Neuronal stem cell (in vitro differentiated cells): ENCODE results near the gene FOXC2.
"Not testable (repeated sequence)": the region's sequence is repeated elsewhere in the genome, so short reads cannot be mapped to it uniquely, and the experiment has no call there.

Experiments used
- DNase-seq: peaks from one replicate; pipeline ENCODE4 v3.0.0-alpha.2; 2013; ENCODE audit warnings: low spot score
- H2AFZ ChIP-seq: one replicate; pipeline ENCODE4 v1.6.1; 2013; ENCODE audit warnings: mild to moderate bottlenecking, low read length, inconsistent platforms
- H2AK5ac ChIP-seq: 2 replicates; pipeline ENCODE4 v1.6.1; 2013; ENCODE audit warnings: low read depth, mild to moderate bottlenecking, inconsistent platforms, low read length, moderate library complexity, mixed read lengths
- H2BK120ac ChIP-seq: 2 replicates; pipeline ENCODE4 v1.6.1; 2013; ENCODE audit warnings: low read depth, mild to moderate bottlenecking, inconsistent platforms, low read length, moderate library complexity, mixed read lengths
- H2BK12ac ChIP-seq: one replicate; pipeline ENCODE4 v1.6.1; 2013; ENCODE audit warnings: low read length, inconsistent platforms
- H2BK15ac ChIP-seq: 2 replicates; pipeline ENCODE4 v1.6.1; 2013; ENCODE audit warnings: mild to moderate bottlenecking, low read length, inconsistent platforms, mixed read lengths
- H2BK5ac ChIP-seq: one replicate; pipeline ENCODE4 v1.6.1; 2013; ENCODE audit warnings: inconsistent platforms, mild to moderate bottlenecking, low read length, moderate library complexity
- H3K14ac ChIP-seq: one replicate; pipeline ENCODE4 v1.6.1; 2013; ENCODE audit warnings: low read length, inconsistent platforms
- H3K18ac ChIP-seq: 2 replicates; pipeline ENCODE4 v1.6.1; 2013; ENCODE audit warnings: low read length, inconsistent platforms
- H3K23ac ChIP-seq: 2 replicates; pipeline ENCODE4 v1.6.1; 2013; ENCODE audit warnings: low read depth, mild to moderate bottlenecking, mixed read lengths, low read length, inconsistent platforms; ENCODE audit not compliant: poor library complexity
- H3K27ac ChIP-seq: replicated peaks from 3 replicates; pipeline ENCODE4 v1.5.1; 2013; ENCODE audit warnings: low read length, inconsistent platforms
- H3K27me3 ChIP-seq, 3 experiments: 2 replicates each; pipeline ENCODE4 v1.6.1; 2013; ENCODE audit warnings: low read length in 3 of 3, mild to moderate bottlenecking in 2 of 3, inconsistent platforms in 1 of 3, low read depth in 1 of 3, mixed read lengths in 1 of 3, moderate library complexity in 1 of 3; ENCODE audit not compliant: control insufficient read depth in 3 of 3, insufficient read depth in 3 of 3
- H3K36me3 ChIP-seq, 2 donors: replicated peaks in 1 of 2; 2 replicates each; pipeline ENCODE4 v1.6.1; 2013; ENCODE audit warnings: low read length in 2 of 2; ENCODE audit not compliant: control insufficient read depth in 2 of 2, insufficient read depth in 2 of 2
- H3K4ac ChIP-seq: 2 replicates; pipeline ENCODE4 v1.6.1; 2013; ENCODE audit warnings: inconsistent platforms, mild to moderate bottlenecking, low read length, moderate library complexity
- H3K4me1 ChIP-seq, 2 donors: 1 replicate in 1 of 2; 2 replicates in 1 of 2; pipeline ENCODE4 v1.6.1; 2013; ENCODE audit warnings: low read length in 2 of 2, low read depth in 1 of 2; ENCODE audit not compliant: control insufficient read depth in 2 of 2, insufficient read depth in 1 of 2
- H3K4me2 ChIP-seq: one replicate; pipeline ENCODE4 v1.6.1; 2013; ENCODE audit warnings: mild to moderate bottlenecking, low read length, inconsistent platforms; ENCODE audit not compliant: insufficient read depth, poor library complexity, severe bottlenecking
- H3K4me3 ChIP-seq, 2 donors: 2 replicates each; pipeline ENCODE4 v1.5.1; 2013; ENCODE audit warnings: low read length in 2 of 2, mild to moderate bottlenecking in 2 of 2, inconsistent platforms in 1 of 2, moderate library complexity in 1 of 2
- H3K79me1 ChIP-seq: one replicate; pipeline ENCODE4 v1.6.1; 2013; ENCODE audit warnings: low read depth, mild to moderate bottlenecking, inconsistent platforms, low read length, moderate library complexity
- H3K9ac ChIP-seq: one replicate; pipeline ENCODE4 v1.6.1; 2013; ENCODE audit warnings: mild to moderate bottlenecking, low read depth, low read length, inconsistent platforms; ENCODE audit not compliant: poor library complexity
- H3K9me3 ChIP-seq, 2 donors: replicated peaks in 1 of 2; 2 replicates each; pipeline versions ENCODE3 to v1.6.1; 2013; ENCODE audit warnings: low read length in 2 of 2, mild to moderate bottlenecking in 2 of 2, inconsistent platforms in 1 of 2, low read depth in 1 of 2, mixed read lengths in 1 of 2, moderate library complexity in 1 of 2; ENCODE audit not compliant: control insufficient read depth in 2 of 2, insufficient read depth in 1 of 2
- H4K8ac ChIP-seq: one replicate; pipeline ENCODE4 v1.6.1; 2013; ENCODE audit warnings: low read depth, mild to moderate bottlenecking, inconsistent platforms, low read length, moderate library complexity
- H4K91ac ChIP-seq: one replicate; pipeline ENCODE4 v1.6.1; 2013; ENCODE audit warnings: low read length, low read depth, mild to moderate bottlenecking, inconsistent platforms; ENCODE audit not compliant: poor library complexity
- WGBS, 2 donors: extraction: QIAGEN DNeasy Blood & Tissue Kit; methylation state at CpG; one replicate each; pipeline ENCODE4 v1.1.7; 2013; ENCODE audit warnings: missing lambda C conversion rate in 2 of 2, mixed read lengths in 1 of 2; ENCODE audit not compliant: insufficient read length in 2 of 2, insufficient replicate concordance in 1 of 2; ENCODE audit errors: extremely low coverage in 2 of 2; 5-methylcytosine and 5-hydroxymethylcytosine counted together

Gene FOXC2

GRCh38 chr16:86585821-86586611 is 19.4 kb downstream of the FOXC2 start:
- H2BK120ac ChIP-seq, result no peak overlapping the region
- H3K4me3 ChIP-seq, result no peak overlapping the region
- no peak for DNase-seq
- H2AK5ac ChIP-seq, result no peak overlapping the region
- H3K4me1 ChIP-seq, result no peaks in the 10 kb centered on the region
- H4K8ac ChIP-seq, result no peak overlapping the region
- H3K14ac ChIP-seq, result no peak overlapping the region
- H3K4me2 ChIP-seq, result no peak overlapping the region
- H3K36me3 ChIP-seq, result no peaks in the 10 kb centered on the region
- no CpG with 5 or more reads among the region's 10 CpGs for WGBS, 2 donors
- H3K23ac ChIP-seq, result no peak overlapping the region
- no peak overlapping the region for H2AFZ ChIP-seq
- H3K18ac ChIP-seq, result no peak overlapping the region
- no peak overlapping the region for H3K27ac ChIP-seq
- H2BK5ac ChIP-seq, result no peak overlapping the region
- H4K91ac ChIP-seq, result no peak overlapping the region
- H2BK12ac ChIP-seq, result no peak overlapping the region
- no peak overlapping the region for H2BK15ac ChIP-seq
- peaks cover under 1 to 37% (median 11%) of the 10 kb centered on the region in 3 experiments for H3K27me3 ChIP-seq
- no peaks in the 10 kb centered on the region for H3K79me1 ChIP-seq
- H3K4ac ChIP-seq, result no peak overlapping the region
- no peak overlapping the region for H3K9ac ChIP-seq
- no peaks in the 10 kb centered on the region for H3K9me3 ChIP-seq

GRCh38 chr16:86587487-86587886 is 20.9 kb downstream of the FOXC2 start:
- no peaks in the 10 kb centered on the region for H3K79me1 ChIP-seq
- no peak overlapping the region for H3K18ac ChIP-seq
- H2BK15ac ChIP-seq, result no peak overlapping the region
- no peaks in the 10 kb centered on the region for H3K4me1 ChIP-seq
- H3K4ac ChIP-seq, result no peak overlapping the region
- H4K8ac ChIP-seq, result no peak overlapping the region
- H3K23ac ChIP-seq, result no peak overlapping the region
- no peak overlapping the region for H2BK5ac ChIP-seq
- no peak overlapping the region for H3K4me2 ChIP-seq
- H2AFZ ChIP-seq, result no peak overlapping the region
- no peak overlapping the region for H3K4me3 ChIP-seq
- H2BK120ac ChIP-seq, result no peak overlapping the region
- no peak overlapping the region for H2BK12ac ChIP-seq
- peak overlapping the region; percentile 10 for H3K9ac ChIP-seq
- H3K9me3 ChIP-seq, result no peaks in the 10 kb centered on the region
- H3K14ac ChIP-seq, result no peak overlapping the region
- no peak for DNase-seq
- 100% methylated on average over 1 of the region's 3 CpGs; no CpG with 5 or more reads in 1 of the 2 donors for WGBS, 2 donors
- no peak overlapping the region for H3K27ac ChIP-seq
- H4K91ac ChIP-seq, result no peak overlapping the region
- peaks cover 0 to 23% (median 4%) of the 10 kb centered on the region in 3 experiments for H3K27me3 ChIP-seq
- no peak overlapping the region for H2AK5ac ChIP-seq
- no peaks in the 10 kb centered on the region for H3K36me3 ChIP-seq

GRCh38 chr16:86587955-86588354 is 21.3 kb downstream of the FOXC2 start:
- DNase-seq, H3K4me3 ChIP-seq, H3K14ac ChIP-seq, H2AFZ ChIP-seq, H3K27ac ChIP-seq, H3K4ac ChIP-seq, H3K23ac ChIP-seq, H2AK5ac ChIP-seq, H2BK120ac ChIP-seq, H3K79me1 ChIP-seq, H3K4me1 ChIP-seq, H3K4me2 ChIP-seq, H2BK12ac ChIP-seq, H3K18ac ChIP-seq, H2BK5ac ChIP-seq, H3K36me3 ChIP-seq, H3K9ac ChIP-seq, H2BK15ac ChIP-seq, H4K91ac ChIP-seq, H3K9me3 ChIP-seq, H4K8ac ChIP-seq: not testable (repeated sequence)
- peaks cover 0 to 20% (median 4%) of the 10 kb centered on the region in 3 experiments for H3K27me3 ChIP-seq
- WGBS, 2 donors, result 100% methylated on average over 1 to 3 of the region's 3 CpGs

- Histone ChIP-seq H3K14ac (no peak overlapping the region), H3K4ac (no peak overlapping the region), H2BK12ac (no peak overlapping the region), H2BK120ac (no peak overlapping the region), H2BK15ac (no peak overlapping the region), H3K9ac (no peak overlapping the region), H3K9me3 (no peaks in the 10 kb centered on the region), H3K36me3 (no peaks in the 10 kb centered on the region), H3K18ac (no peak overlapping the region), H2AFZ (no peak overlapping the region), H2BK5ac (no peak overlapping the region), H3K27ac (no peak overlapping the region), H3K4me3 (no peak overlapping the region), H3K27me3 (peaks cover 0 to 21% (median 0%) of the 10 kb centered on the region in 3 experiments), H4K8ac (no peak overlapping the region), H3K4me2 (no peak overlapping the region), H4K91ac (no peak overlapping the region), H3K4me1 (no peaks in the 10 kb centered on the region), H3K79me1 (no peaks in the 10 kb centered on the region), H3K23ac (no peak overlapping the region), H2AK5ac (no peak overlapping the region)
- DNase-seq, result no peak
- no CpG with 5 or more reads among the region's 4 CpGs for WGBS, 2 donors
Observed at GRCh38 chr16:86590501-86591144, 24.0 kb downstream of the FOXC2 start.
